Upper lobe of right lung (tissue), 1 donor: Measurements from ENCODE around the gene SLC35E4. TPM values are rescaled to one million over a fixed set of nuclear protein-coding genes. Genes with fewer than 3 reads are reported as not detected.
"Not testable (repeated sequence)": the region's sequence is repeated elsewhere in the genome, so short reads cannot be mapped to it uniquely, and the experiment has no call there.

Source experiments
- ATAC-seq: fragments of 200-7000 bp; cut with Tn5 transposase; one replicate; pipeline ENCODE4 v1.9.1; 2020; ENCODE audit warnings: mild to moderate bottlenecking, moderate library complexity
- DNase-seq: peaks from one replicate; pipeline ENCODE4 v3.0.0-alpha.2; 2020
- H3K27ac ChIP-seq: fragments of 200-600 bp; one replicate; pipeline ENCODE4 v1.8.0; 2022
- H3K27me3 ChIP-seq: fragments of 200-600 bp; one replicate; pipeline ENCODE4 v1.8.0; 2022; ENCODE audit warnings: mild to moderate bottlenecking
- H3K36me3 ChIP-seq: fragments of 200-600 bp; one replicate; pipeline ENCODE4 v1.8.0; 2022
- H3K4me1 ChIP-seq: fragments of 200-600 bp; one replicate; pipeline ENCODE4 v1.8.0; 2022
- H3K4me3 ChIP-seq: fragments of 200-600 bp; one replicate; pipeline ENCODE4 v1.8.0; 2022; ENCODE audit warnings: mild to moderate bottlenecking
- H3K9me3 ChIP-seq: fragments of 200-600 bp; one replicate; pipeline ENCODE4 v1.8.0; 2022
- intact Hi-C: fragments of 100-400 bp; cut with DNase I; formaldehyde crosslinking; loops from one replicate; pipeline ENCODE4 v1.11.0; 2022
- total RNA-seq: library from RNA; stranded (reverse); fragmentation: NEBNext Ultra II Directional; extraction: Animal tissue kit (Norgen Biotek cat#: 25700); gene quantifications from one replicate; pipeline ENCODE4 v1.2.1, GENCODE V29; 2021
- TF ChIP-seq, protein P1 (sequence below): fragments of 200-600 bp; IDR thresholded peaks from one replicate; pipeline ENCODE4 v1.8.0; 2022; ENCODE audit warnings: antibody characterized with exemption
- donor health status: DM: no; HTN: yes; CAD: no; lungs with severe emphysema.

SLC35E4 gene
- total RNA-seq, 1 donor from 2014 or later: 2.9 TPM

DNA sequence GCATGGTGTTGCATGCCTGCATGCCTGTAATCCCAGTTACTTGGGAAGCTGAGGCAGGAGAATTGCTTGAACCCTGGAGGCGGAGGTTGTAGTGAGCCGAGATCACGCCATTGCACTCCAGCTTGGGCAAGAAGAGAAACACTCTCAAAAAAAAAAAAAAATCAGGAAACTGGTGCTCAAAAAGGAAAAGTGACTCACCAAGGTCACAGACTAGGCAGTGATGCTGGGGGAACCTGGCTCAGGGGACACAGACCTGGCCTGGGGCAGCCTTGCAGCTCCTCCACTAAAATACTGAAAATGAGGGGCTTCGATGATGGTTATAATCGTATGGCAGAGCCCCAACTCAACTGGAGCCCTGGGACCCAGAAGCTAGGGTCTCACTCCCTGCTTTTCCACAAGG lies 8.1 kb upstream of the SLC35E4 start:
- no peak overlapping the region for H3K4me3 ChIP-seq
- no peak overlapping the region for H3K27ac ChIP-seq
- no peaks in the 10 kb centered on the region for H3K36me3 ChIP-seq
- no peak for ATAC-seq
- H3K9me3 ChIP-seq: no peaks in the 10 kb centered on the region
- no peaks in the 10 kb centered on the region for H3K4me1 ChIP-seq
- TF ChIP-seq, protein P1, sequence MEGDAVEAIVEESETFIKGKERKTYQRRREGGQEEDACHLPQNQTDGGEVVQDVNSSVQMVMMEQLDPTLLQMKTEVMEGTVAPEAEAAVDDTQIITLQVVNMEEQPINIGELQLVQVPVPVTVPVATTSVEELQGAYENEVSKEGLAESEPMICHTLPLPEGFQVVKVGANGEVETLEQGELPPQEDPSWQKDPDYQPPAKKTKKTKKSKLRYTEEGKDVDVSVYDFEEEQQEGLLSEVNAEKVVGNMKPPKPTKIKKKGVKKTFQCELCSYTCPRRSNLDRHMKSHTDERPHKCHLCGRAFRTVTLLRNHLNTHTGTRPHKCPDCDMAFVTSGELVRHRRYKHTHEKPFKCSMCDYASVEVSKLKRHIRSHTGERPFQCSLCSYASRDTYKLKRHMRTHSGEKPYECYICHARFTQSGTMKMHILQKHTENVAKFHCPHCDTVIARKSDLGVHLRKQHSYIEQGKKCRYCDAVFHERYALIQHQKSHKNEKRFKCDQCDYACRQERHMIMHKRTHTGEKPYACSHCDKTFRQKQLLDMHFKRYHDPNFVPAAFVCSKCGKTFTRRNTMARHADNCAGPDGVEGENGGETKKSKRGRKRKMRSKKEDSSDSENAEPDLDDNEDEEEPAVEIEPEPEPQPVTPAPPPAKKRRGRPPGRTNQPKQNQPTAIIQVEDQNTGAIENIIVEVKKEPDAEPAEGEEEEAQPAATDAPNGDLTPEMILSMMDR: no peak
- H3K27me3 ChIP-seq: no peaks in the 10 kb centered on the region
- DNase-seq: no peak
- intact Hi-C loops: no loop called here

DNA sequence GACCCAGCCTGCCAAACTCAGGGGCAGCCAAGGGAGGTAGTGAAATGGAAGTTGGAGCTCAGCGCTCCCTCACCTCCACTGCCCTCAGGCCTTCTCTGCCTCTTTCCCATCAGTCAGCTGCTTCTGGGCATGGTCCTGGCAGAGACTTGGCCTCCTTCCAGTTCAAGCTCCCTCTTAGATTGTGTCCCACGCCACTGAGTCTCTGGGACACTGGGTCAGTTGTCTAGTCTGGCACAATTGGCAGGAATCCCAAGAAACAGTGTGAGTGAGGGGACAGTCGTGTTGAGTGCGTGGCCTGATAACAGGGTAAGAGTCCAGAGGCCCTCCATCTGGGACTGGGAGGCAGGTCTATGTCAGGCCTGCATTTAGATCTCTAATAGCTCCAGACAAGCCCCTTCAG lies 7.1 kb upstream of the SLC35E4 start:
- H3K27me3 ChIP-seq: no peaks in the 10 kb centered on the region
- H3K4me3 ChIP-seq: no peak overlapping the region
- no peak overlapping the region for H3K27ac ChIP-seq
- DNase-seq: no peak
- no peaks in the 10 kb centered on the region for H3K4me1 ChIP-seq
- no peaks in the 10 kb centered on the region for H3K9me3 ChIP-seq
- intact Hi-C loops: no loop called here
- H3K36me3 ChIP-seq: no peaks in the 10 kb centered on the region
- TF ChIP-seq, protein P1: no peak
- no peak for ATAC-seq

DNA sequence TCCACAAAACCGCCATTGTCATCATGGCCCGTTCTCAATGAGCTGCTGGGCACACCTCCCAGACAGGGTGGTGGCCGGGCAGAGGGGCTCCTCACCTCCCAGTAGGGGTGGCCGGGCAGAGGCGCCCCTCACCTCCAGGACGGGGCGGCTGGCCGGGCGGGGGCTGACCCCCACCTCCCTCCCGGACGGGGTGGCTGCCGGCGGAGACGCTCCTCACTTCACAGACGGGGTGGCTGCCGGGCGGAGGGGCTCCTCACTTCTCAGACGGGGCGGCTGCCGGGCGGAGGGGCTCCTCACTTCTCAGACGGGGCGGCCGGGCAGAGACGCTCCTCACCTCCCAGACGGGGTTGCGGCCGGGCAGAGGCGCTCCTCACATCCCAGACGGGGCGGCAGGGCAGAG lies 4.1 kb upstream of the SLC35E4 start:
- H3K36me3 ChIP-seq, H3K27me3 ChIP-seq, H3K27ac ChIP-seq, intact Hi-C loops, H3K9me3 ChIP-seq, H3K4me3 ChIP-seq, DNase-seq, ATAC-seq: not testable (repeated sequence)
- H3K4me1 ChIP-seq: peaks cover 11% of the 10 kb centered on the region

GRCh38 chr22:30634471-30635233 lies 929 bp upstream of the SLC35E4 start:
- peak; percentile 85 for ATAC-seq
- no peaks in the 10 kb centered on the region for H3K9me3 ChIP-seq
- peak overlapping the region; percentile 85 for H3K27ac ChIP-seq
- DNase-seq: peak; percentile 92
- no peaks in the 10 kb centered on the region for H3K27me3 ChIP-seq
- H3K4me3 ChIP-seq: peak overlapping the region; percentile 65
- TF ChIP-seq, protein P1: peak; percentile 95
- peaks cover 24% of the 10 kb centered on the region for H3K4me1 ChIP-seq
- H3K36me3 ChIP-seq: no peaks in the 10 kb centered on the region
- intact Hi-C loops: no loop called here

DNA sequence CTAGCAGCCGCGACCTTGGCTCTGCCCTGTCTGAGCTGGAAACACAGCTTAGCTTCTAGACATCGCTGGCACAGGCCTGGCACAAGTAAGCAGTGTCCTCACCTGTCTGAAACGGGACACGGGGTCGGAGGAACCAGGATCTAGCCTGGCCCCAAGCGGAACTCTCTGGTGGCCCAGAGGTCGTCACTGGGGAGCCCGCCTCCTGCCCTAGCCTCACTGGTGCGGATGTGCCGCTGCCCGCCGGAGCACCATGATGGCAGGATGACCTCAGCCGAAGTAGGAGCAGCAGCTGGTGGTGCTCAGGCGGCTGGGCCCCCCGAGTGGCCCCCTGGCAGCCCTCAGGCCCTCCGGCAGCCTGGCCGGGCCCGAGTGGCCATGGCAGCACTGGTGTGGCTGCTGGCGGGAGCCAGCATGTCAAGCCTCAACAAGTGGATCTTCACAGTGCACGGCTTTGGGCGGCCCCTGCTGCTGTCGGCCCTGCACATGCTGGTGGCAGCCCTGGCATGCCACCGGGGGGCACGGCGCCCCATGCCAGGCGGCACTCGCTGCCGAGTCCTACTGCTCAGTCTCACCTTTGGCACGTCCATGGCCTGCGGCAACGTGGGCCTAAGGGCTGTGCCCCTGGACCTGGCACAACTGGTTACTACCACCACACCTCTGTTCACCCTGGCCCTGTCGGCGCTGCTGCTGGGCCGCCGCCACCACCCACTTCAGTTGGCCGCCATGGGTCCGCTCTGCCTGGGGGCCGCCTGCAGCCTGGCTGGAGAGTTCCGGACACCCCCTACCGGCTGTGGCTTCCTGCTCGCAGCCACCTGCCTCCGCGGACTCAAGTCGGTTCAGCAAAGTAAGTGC lies 871 bp downstream of the SLC35E4 start:
- ATAC-seq: no peak
- intact Hi-C loops: no loop called here
- H3K27ac ChIP-seq: peak overlapping the region; percentile 78
- no peak for DNase-seq
- H3K4me3 ChIP-seq: peak overlapping the region; percentile 65
- TF ChIP-seq, protein P1: no peak
- H3K9me3 ChIP-seq: no peaks in the 10 kb centered on the region
- H3K4me1 ChIP-seq: peaks cover 24% of the 10 kb centered on the region
- no peaks in the 10 kb centered on the region for H3K36me3 ChIP-seq
- no peaks in the 10 kb centered on the region for H3K27me3 ChIP-seq

DNA sequence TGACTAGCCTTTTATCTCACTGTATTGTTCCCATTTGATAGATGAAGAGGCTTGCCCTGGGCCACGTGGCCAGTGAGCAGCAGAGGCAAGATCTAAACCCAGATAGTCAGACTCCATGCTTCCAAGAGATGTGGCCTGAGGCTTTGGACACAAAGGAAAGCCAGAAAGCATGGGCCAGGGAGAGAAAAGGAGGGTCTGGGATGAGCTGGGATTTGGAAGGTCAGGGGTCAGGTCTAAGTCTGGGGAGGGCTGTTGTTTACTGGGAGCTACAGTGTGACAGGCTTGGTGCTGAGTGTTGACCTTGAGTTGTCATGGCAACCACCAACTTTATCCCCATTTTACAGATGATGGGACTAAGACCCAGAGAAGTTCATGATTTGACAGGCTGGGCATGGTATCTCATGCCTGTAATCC lies 2.1 kb downstream of the SLC35E4 start:
- intact Hi-C loops: no loop called here
- no peak for ATAC-seq
- Histone ChIP-seq H3K27me3 (no peaks in the 10 kb centered on the region), H3K36me3 (no peaks in the 10 kb centered on the region), H3K4me3 (no peak overlapping the region), H3K27ac (no peak overlapping the region), H3K9me3 (no peaks in the 10 kb centered on the region), H3K4me1 (peaks cover 24% of the 10 kb centered on the region)
- DNase-seq: no peak
- TF ChIP-seq, protein P1: no peak
